ENCODE results near the gene SLC24A3. TPM values are rescaled to one million over a fixed set of nuclear protein-coding genes. Genes with fewer than 3 reads are reported as not detected.

SLC24A3 gene
- total RNA-seq, 1 donor from 2014 or later: 0.79 TPM

DNA sequence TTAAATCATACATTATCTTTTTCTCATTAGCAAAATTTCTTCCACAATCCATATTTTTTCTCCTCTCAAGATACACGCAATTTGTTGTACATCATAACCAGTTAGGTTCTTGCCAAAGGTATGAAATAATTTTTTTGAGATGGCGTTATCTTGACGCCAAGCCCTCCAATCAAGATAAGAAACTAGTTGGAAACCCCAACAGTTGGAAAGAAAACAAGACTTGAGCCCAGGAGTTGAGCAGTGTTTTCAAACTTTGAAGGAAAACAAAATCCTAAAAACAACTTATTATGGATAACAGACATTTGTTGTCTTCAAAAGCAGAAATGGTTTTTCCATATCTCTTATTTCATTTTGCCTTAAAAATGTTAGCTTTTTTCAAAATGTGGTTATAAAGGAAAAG lies 184.8 kb downstream of the SLC24A3 start:
- no peaks in the 10 kb centered on the region for H3K4me1 Mint-ChIP-seq (ENCODE audit: low read depth, unreplicated experiment)
- Histone ChIP-seq H3K27ac (ENCODE audit: low read depth, low read length) (no peak overlapping the region), H2AFZ (ENCODE audit: low read depth, low read length) (no peak overlapping the region), H3K9me3 (ENCODE audit: insufficient read depth, low read depth, low read length) (peaks cover 2% of the 10 kb centered on the region), H3K79me2 (ENCODE audit: insufficient read depth, low read length) (no peaks in the 10 kb centered on the region), H3K4me2 (ENCODE audit: low read length) (no peak overlapping the region), H4K20me1 (ENCODE audit: insufficient read depth, low read length) (no peaks in the 10 kb centered on the region), H3K4me1 (ENCODE audit: insufficient read depth, low read length) (no peaks in the 10 kb centered on the region), H3K9ac (ENCODE audit: low read length) (no peak overlapping the region), H3K36me3 (ENCODE audit: insufficient read depth, low read length) (no peaks in the 10 kb centered on the region), H3K27me3 (ENCODE audit: insufficient read depth, low read length) (no peaks in the 10 kb centered on the region), H3K4me3 (ENCODE audit: insufficient read depth, low read depth, low read length) (no peak overlapping the region)
- H3K36me3 Mint-ChIP-seq (ENCODE audit: low read depth, unreplicated experiment): no peaks in the 10 kb centered on the region
- no peak for FAIRE-seq
- no peak overlapping the region for H3K27ac Mint-ChIP-seq (ENCODE audit: unreplicated experiment)
- DNase-seq (ENCODE audit: low read depth): no peak
- H3K4me3 Mint-ChIP-seq (ENCODE audit: unreplicated experiment): no peak overlapping the region
- TF ChIP-seq EZH2 (IDR thresholded peaks at IDR 0.05; ENCODE audit: insufficient read depth, low read length): no peak
- TF ChIP-seq, protein P1, sequence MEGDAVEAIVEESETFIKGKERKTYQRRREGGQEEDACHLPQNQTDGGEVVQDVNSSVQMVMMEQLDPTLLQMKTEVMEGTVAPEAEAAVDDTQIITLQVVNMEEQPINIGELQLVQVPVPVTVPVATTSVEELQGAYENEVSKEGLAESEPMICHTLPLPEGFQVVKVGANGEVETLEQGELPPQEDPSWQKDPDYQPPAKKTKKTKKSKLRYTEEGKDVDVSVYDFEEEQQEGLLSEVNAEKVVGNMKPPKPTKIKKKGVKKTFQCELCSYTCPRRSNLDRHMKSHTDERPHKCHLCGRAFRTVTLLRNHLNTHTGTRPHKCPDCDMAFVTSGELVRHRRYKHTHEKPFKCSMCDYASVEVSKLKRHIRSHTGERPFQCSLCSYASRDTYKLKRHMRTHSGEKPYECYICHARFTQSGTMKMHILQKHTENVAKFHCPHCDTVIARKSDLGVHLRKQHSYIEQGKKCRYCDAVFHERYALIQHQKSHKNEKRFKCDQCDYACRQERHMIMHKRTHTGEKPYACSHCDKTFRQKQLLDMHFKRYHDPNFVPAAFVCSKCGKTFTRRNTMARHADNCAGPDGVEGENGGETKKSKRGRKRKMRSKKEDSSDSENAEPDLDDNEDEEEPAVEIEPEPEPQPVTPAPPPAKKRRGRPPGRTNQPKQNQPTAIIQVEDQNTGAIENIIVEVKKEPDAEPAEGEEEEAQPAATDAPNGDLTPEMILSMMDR (IDR thresholded peaks at IDR 0.05; ENCODE audit: insufficient read depth, low read depth, low read length): no peak
- H3K27me3 Mint-ChIP-seq (ENCODE audit: low read depth, unreplicated experiment): no peaks in the 10 kb centered on the region
- H3K9me3 Mint-ChIP-seq (ENCODE audit: unreplicated experiment): peaks cover 7% of the 10 kb centered on the region

DNA sequence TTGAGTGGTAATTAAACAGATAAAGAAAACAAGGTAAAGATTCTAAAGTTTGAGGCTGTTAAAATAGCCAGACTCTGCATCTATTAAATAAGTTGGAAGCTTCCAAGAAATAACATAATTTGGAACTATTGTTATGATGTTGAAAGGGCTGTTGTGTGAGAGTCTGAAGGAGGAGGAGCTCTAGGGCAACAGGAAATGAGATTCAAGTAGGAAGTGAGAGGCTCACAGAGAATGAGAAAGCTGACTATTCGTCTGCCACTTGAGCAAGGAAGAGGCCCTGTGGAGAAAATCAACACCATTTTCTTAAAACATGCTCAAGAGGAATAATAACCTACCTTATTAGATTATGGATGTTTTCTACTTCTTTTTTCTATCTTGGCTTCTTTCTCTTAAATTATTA lies 185.2 kb downstream of the SLC24A3 start:
- Mint-ChIP-seq H3K27me3 (ENCODE audit: low read depth, unreplicated experiment) (no peaks in the 10 kb centered on the region), H3K4me1 (ENCODE audit: low read depth, unreplicated experiment) (no peaks in the 10 kb centered on the region), H3K4me3 (ENCODE audit: unreplicated experiment) (no peak overlapping the region), H3K9me3 (ENCODE audit: unreplicated experiment) (peaks cover 7% of the 10 kb centered on the region), H3K36me3 (ENCODE audit: low read depth, unreplicated experiment) (no peaks in the 10 kb centered on the region), H3K27ac (ENCODE audit: unreplicated experiment) (no peak overlapping the region)
- Histone ChIP-seq H3K9me3 (ENCODE audit: insufficient read depth, low read depth, low read length) (peaks cover 2% of the 10 kb centered on the region), H4K20me1 (ENCODE audit: insufficient read depth, low read length) (no peaks in the 10 kb centered on the region), H3K4me2 (ENCODE audit: low read length) (no peak overlapping the region), H3K4me1 (ENCODE audit: insufficient read depth, low read length) (no peaks in the 10 kb centered on the region), H2AFZ (ENCODE audit: low read depth, low read length) (no peak overlapping the region), H3K27me3 (ENCODE audit: insufficient read depth, low read length) (no peaks in the 10 kb centered on the region), H3K4me3 (ENCODE audit: insufficient read depth, low read depth, low read length) (no peak overlapping the region), H3K36me3 (ENCODE audit: insufficient read depth, low read length) (no peaks in the 10 kb centered on the region), H3K9ac (ENCODE audit: low read length) (no peak overlapping the region), H3K79me2 (ENCODE audit: insufficient read depth, low read length) (no peaks in the 10 kb centered on the region), H3K27ac (ENCODE audit: low read depth, low read length) (no peak overlapping the region)
- TF ChIP-seq EZH2 (IDR thresholded peaks at IDR 0.05; ENCODE audit: insufficient read depth, low read length): no peak
- TF ChIP-seq, protein P1 (IDR thresholded peaks at IDR 0.05; ENCODE audit: insufficient read depth, low read depth, low read length): no peak
- DNase-seq (ENCODE audit: low read depth): no peak
- no peak for FAIRE-seq

DNA sequence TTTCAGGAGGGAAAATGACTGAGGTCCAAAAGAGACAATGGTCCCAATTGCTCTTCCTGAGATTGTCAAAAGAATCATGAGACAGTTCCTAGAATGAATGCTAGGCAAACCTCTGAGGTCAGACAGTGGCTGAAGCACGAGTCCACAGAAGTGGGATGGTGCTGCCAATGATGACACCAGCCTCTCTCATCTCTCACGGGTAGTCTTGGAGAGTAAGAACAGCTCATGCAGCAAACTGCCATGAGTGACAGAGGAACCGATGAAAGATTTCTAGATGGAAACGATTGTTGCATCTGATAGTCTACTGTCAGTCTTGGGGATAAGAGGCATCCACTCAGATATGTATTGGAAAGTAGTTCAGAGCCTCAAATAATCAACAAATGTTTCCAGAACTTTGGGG lies 188.7 kb downstream of the SLC24A3 start:
- Mint-ChIP-seq H3K4me3 (ENCODE audit: unreplicated experiment) (no peak overlapping the region), H3K4me1 (ENCODE audit: low read depth, unreplicated experiment) (peaks cover 10% of the 10 kb centered on the region), H3K9me3 (ENCODE audit: unreplicated experiment) (peaks cover 7% of the 10 kb centered on the region), H3K27ac (ENCODE audit: unreplicated experiment) (no peak overlapping the region), H3K36me3 (ENCODE audit: low read depth, unreplicated experiment) (no peaks in the 10 kb centered on the region), H3K27me3 (ENCODE audit: low read depth, unreplicated experiment) (no peaks in the 10 kb centered on the region)
- no peak overlapping the region for H2AFZ ChIP-seq (ENCODE audit: low read depth, low read length)
- no peaks in the 10 kb centered on the region for H4K20me1 ChIP-seq (ENCODE audit: insufficient read depth, low read length)
- H3K27ac ChIP-seq (ENCODE audit: low read depth, low read length): no peak overlapping the region
- H3K9me3 ChIP-seq (ENCODE audit: insufficient read depth, low read depth, low read length): peaks cover 2% of the 10 kb centered on the region
- no peak overlapping the region for H3K4me3 ChIP-seq (ENCODE audit: insufficient read depth, low read depth, low read length)
- DNase-seq (ENCODE audit: low read depth): no peak
- H3K4me1 ChIP-seq (ENCODE audit: insufficient read depth, low read length): no peaks in the 10 kb centered on the region
- H3K36me3 ChIP-seq (ENCODE audit: insufficient read depth, low read length): no peaks in the 10 kb centered on the region
- no peak for FAIRE-seq
- H3K27me3 ChIP-seq (ENCODE audit: insufficient read depth, low read length): no peaks in the 10 kb centered on the region
- H3K4me2 ChIP-seq (ENCODE audit: low read length): no peak overlapping the region
- no peaks in the 10 kb centered on the region for H3K79me2 ChIP-seq (ENCODE audit: insufficient read depth, low read length)
- no peak overlapping the region for H3K9ac ChIP-seq (ENCODE audit: low read length)
- TF ChIP-seq, protein P1 (IDR thresholded peaks at IDR 0.05; ENCODE audit: insufficient read depth, low read depth, low read length): no peak
- TF ChIP-seq EZH2 (IDR thresholded peaks at IDR 0.05; ENCODE audit: insufficient read depth, low read length): no peak

Data from astrocyte (in vitro differentiated cells and primary cell).